SK-N-SH treated with all-trans-retinoic acid at 6 μM for 48 hours (cell line): ENCODE results near the gene CDH8.

Source experiments
- ATAC-seq: fragments of 200-7000 bp; cut with Tn5 transposase; 3 replicates; pipeline ENCODE4 v1.9.1; 2020; ENCODE audit warnings: mild to moderate bottlenecking, moderate library complexity
- ARNTL ChIP-seq: fragments of 450-650 bp; formaldehyde crosslinking; IDR thresholded peaks from 2 replicates; pipeline ENCODE4 v1.5.0; 2020; ENCODE audit warnings: low read depth, mild to moderate bottlenecking, moderate library complexity, borderline replicate concordance
- BACH2 ChIP-seq: fragments of 250-450 bp; sonication (Bioruptor Pico); IDR thresholded peaks from 2 replicates; pipeline ENCODE4 v1.9.0; 2021; ENCODE audit warnings: mild to moderate bottlenecking, borderline replicate concordance
- CREB5 ChIP-seq: fragments of 250-450 bp; sonication (Bioruptor Pico); IDR thresholded peaks from 2 replicates; pipeline ENCODE4 v1.5.1; 2020; ENCODE audit warnings: low read depth, mild to moderate bottlenecking, moderate library complexity
- CSDC2 ChIP-seq: fragments of 250-450 bp; sonication (Bioruptor Pico); IDR thresholded peaks from 2 replicates; pipeline ENCODE4 v1.5.0; 2020; ENCODE audit warnings: mild to moderate bottlenecking, moderate library complexity
- CSRNP3 ChIP-seq: fragments of 250-450 bp; sonication (Bioruptor Pico); IDR thresholded peaks from 2 replicates; pipeline ENCODE4 v1.5.1; 2021; ENCODE audit warnings: mild to moderate bottlenecking, moderate library complexity
- ESRRG ChIP-seq: fragments of 250-450 bp; sonication (Bioruptor Pico); IDR thresholded peaks from 2 replicates; pipeline ENCODE4 v1.6.1; 2021; ENCODE audit warnings: mild to moderate bottlenecking
- GLIS3 ChIP-seq: fragments of 250-450 bp; sonication (Bioruptor Pico); IDR thresholded peaks from 2 replicates; pipeline ENCODE4 v1.5.0; 2020; ENCODE audit warnings: mild to moderate bottlenecking, moderate library complexity
- ISL1 ChIP-seq: fragments of 250-450 bp; sonication (Bioruptor Pico); IDR thresholded peaks from 2 replicates; pipeline ENCODE4 v2.1.2; 2022; ENCODE audit warnings: mild to moderate bottlenecking, moderate library complexity
- OSR1 ChIP-seq: fragments of 250-450 bp; sonication (Bioruptor Pico); IDR thresholded peaks from 2 replicates; pipeline ENCODE4 v1.8.0; 2022; ENCODE audit warnings: moderate library complexity, mild to moderate bottlenecking, inconsistent platforms
- PATZ1 ChIP-seq: fragments of 250-450 bp; sonication (Bioruptor Pico); IDR thresholded peaks from 2 replicates; pipeline ENCODE4 v1.8.0; 2020; ENCODE audit warnings: mild to moderate bottlenecking, moderate library complexity, borderline replicate concordance
- POU6F1 ChIP-seq: fragments of 250-450 bp; sonication (Bioruptor Pico); IDR thresholded peaks from 2 replicates; pipeline ENCODE4 v1.8.0; 2021; ENCODE audit warnings: low read depth, mild to moderate bottlenecking, moderate library complexity, borderline replicate concordance
- PPARA ChIP-seq: fragments of 250-450 bp; sonication (Bioruptor Pico); IDR thresholded peaks from 2 replicates; pipeline ENCODE4 v1.5.0; 2020; ENCODE audit warnings: mild to moderate bottlenecking, borderline replicate concordance
- RARB ChIP-seq: fragments of 250-450 bp; sonication (Bioruptor Pico); IDR thresholded peaks from 2 replicates; pipeline ENCODE4 v1.8.0; 2021; ENCODE audit warnings: mild to moderate bottlenecking, moderate library complexity
- SNAI2 ChIP-seq: fragments of 250-450 bp; sonication (Bioruptor Pico); IDR thresholded peaks from 2 replicates; pipeline ENCODE4 v1.5.0; 2020; ENCODE audit warnings: mild to moderate bottlenecking, moderate library complexity
- TSHZ2 ChIP-seq: fragments of 250-450 bp; sonication (Bioruptor Pico); IDR thresholded peaks from 2 replicates; pipeline ENCODE4 v1.5.0; 2020; ENCODE audit warnings: mild to moderate bottlenecking, moderate library complexity
- ZC3H10 ChIP-seq: fragments of 250-450 bp; sonication (Bioruptor Pico); IDR thresholded peaks from 2 replicates; pipeline ENCODE4 v1.5.1; 2021; ENCODE audit warnings: mild to moderate bottlenecking, moderate library complexity
- ZFP3 ChIP-seq: fragments of 250-450 bp; sonication (Bioruptor Pico); IDR thresholded peaks from 2 replicates; pipeline ENCODE4 v1.5.0; 2020; ENCODE audit warnings: mild to moderate bottlenecking, moderate library complexity
- ZNF70 ChIP-seq: fragments of 450-650 bp; formaldehyde crosslinking; IDR thresholded peaks from 2 replicates; pipeline ENCODE4 v1.5.0; 2020; ENCODE audit warnings: mild to moderate bottlenecking, moderate library complexity
- ZNF8 ChIP-seq: fragments of 450-650 bp; formaldehyde crosslinking; IDR thresholded peaks from 2 replicates; pipeline ENCODE4 v1.5.0; 2020; ENCODE audit warnings: mild to moderate bottlenecking, moderate library complexity

The CDH8 gene

GRCh38 chr16:61653544-61653943, 382.7 kb downstream of the CDH8 start:
- ATAC-seq: no peak
- TF ChIP-seq ESRRG (CRISPR knock-in tag) (no peak), ZC3H10 (CRISPR knock-in tag) (no peak), ZFP3 (CRISPR knock-in tag) (no peak), BACH2 (CRISPR knock-in tag) (no peak), OSR1 (CRISPR knock-in tag) (no peak), PPARA (CRISPR knock-in tag) (no peak), CSRNP3 (CRISPR knock-in tag) (no peak), SNAI2 (CRISPR knock-in tag) (no peak), TSHZ2 (CRISPR knock-in tag) (no peak), ISL1 (CRISPR knock-in tag) (no peak), ZNF8 (CRISPR knock-in tag) (no peak), CSDC2 (no peak), GLIS3 (CRISPR knock-in tag) (no peak), ZNF70 (no peak), RARB (CRISPR knock-in tag) (no peak), CREB5 (no peak), ARNTL (CRISPR knock-in tag) (no peak), POU6F1 (CRISPR knock-in tag) (no peak), PATZ1 (no peak)

- TF ChIP-seq OSR1 (CRISPR knock-in tag): no peak
- ATAC-seq: no peak
These were observed 390.7 kb downstream of the CDH8 start for GRCh38 chr16:61645561-61645960.

GRCh38 chr16:61644736-61645135, 391.5 kb downstream of the CDH8 start:
- ATAC-seq: no peak
- TF ChIP-seq ZFP3 (CRISPR knock-in tag) (no peak), POU6F1 (CRISPR knock-in tag) (no peak), TSHZ2 (CRISPR knock-in tag) (no peak), ZNF70 (no peak), SNAI2 (CRISPR knock-in tag) (no peak), ZNF8 (CRISPR knock-in tag) (no peak), ESRRG (CRISPR knock-in tag) (no peak), GLIS3 (CRISPR knock-in tag) (no peak)
- TF ChIP-seq, all 23 proteins: peak for 0
